Activated CD8-positive, alpha-beta memory T cell treated with anti-CD3 and anti-CD28 coated beads, Interleukin-2, amount 50 U/mL, for 1 hour (primary cell): ENCODE data around the gene SPATS2L.

Experiments
- DNase-seq: peaks from one replicate; pipeline ENCODE4 v3.0.0-alpha.2; 2020; ENCODE audit errors: extremely low read depth

The SPATS2L gene, protein sequence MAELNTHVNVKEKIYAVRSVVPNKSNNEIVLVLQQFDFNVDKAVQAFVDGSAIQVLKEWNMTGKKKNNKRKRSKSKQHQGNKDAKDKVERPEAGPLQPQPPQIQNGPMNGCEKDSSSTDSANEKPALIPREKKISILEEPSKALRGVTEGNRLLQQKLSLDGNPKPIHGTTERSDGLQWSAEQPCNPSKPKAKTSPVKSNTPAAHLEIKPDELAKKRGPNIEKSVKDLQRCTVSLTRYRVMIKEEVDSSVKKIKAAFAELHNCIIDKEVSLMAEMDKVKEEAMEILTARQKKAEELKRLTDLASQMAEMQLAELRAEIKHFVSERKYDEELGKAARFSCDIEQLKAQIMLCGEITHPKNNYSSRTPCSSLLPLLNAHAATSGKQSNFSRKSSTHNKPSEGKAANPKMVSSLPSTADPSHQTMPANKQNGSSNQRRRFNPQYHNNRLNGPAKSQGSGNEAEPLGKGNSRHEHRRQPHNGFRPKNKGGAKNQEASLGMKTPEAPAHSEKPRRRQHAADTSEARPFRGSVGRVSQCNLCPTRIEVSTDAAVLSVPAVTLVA

DNA sequence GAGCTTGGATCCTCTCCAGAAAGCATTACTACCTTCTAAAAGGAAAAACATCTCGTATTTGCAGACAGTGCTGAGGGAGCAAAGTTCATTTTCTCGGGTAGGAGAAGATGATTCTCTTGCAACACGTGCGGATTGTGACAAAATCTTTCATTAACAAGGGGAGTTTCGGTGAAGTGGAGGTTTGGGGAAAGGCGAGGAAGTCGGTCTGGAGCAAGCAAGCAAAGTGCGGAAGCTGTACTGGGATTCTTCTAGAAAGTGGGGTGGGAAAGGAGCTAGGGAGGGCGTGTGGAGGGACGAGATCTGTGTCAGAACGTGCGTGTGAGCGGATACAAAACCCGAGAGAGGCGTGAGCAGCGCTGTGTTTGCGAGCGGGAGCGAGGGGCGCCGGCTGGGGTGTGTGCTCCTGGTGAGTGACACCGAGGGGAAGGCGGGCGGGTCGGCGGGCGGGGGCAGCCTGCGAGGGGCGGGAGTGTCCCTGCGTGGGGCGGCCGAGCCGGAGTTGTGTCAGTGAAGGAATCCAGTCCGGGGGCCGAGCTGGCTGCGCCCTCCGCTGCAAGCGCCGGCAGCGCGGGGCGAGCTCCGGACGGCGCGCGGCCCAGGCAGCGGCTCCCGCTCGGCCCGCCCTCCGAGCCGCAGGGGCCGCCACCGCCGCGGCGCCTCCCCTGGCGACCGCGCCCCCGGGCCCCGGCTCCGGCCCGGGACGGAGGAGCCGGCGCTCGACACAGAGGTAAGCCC lies at the start of gene SPATS2L:
Gene SPATS2L (plus strand): TSS at position 498 of the 735 bp plus-strand sequence. CDS start 82,552 bp downstream, outside the sequence.
- DNase-seq, result no peak

DNA sequence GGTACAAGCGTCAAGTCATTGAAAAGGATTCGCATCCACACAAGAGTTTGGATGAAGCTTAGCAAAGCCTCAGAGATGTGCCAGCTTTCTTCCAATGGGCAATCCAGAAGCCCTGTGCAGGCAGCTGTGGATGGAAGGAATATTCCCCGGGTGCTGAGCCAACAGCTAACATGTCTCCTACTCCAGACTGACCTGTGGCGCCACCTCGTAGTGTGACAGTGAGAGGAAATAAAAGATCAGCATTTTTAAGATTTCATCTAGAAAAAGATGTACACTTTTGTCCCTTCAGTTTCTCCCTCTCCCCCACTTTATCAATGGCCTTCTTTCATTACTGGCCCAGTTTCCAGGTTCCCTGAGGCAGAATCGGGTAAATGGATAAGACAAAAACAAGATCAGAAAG lies 48.9 kb upstream of the SPATS2L start:
- DNase-seq, result no peak

DNA sequence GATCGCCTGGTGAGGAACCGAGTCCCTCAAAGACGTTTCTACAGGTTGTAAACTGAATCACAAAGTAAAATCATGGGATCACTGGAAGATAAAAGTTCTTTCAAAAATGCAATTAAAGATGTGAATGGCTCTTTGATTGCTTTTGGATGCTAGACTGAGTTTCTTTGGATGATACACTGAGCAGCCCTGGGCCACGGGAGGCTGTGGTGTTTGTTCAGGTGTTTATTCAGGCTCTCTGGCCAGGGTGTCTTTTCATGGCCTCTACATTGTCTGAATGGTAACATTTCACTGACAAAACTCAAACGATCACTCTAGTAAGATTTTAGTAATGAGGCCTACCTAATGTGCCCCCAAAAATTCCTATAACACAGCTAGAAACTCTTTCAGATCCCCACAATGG lies 48.4 kb upstream of the SPATS2L start:
- no peak for DNase-seq

GRCh38 chr2:200258881-200259576 lies 47.5 kb upstream of the SPATS2L start:
- DNase-seq, result no peak

DNA sequence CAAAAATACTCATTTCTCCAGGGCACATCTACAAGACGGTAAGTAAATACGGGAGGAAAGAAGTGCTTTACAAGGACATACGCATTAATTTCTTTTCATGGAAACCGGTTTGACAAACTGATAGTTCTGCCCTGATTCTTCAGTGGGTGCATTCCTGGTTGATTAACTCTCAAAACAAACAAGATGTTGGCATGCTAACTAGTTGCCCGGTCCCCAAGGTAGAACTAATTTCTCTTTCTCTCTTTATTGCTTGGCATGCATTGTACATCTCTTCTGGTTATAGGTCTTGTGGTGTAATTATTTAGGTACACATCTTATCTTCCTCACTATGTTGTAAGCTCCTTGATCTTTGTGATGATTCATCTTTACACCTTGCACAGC lies 46.9 kb upstream of the SPATS2L start:
- DNase-seq, result no peak

DNA sequence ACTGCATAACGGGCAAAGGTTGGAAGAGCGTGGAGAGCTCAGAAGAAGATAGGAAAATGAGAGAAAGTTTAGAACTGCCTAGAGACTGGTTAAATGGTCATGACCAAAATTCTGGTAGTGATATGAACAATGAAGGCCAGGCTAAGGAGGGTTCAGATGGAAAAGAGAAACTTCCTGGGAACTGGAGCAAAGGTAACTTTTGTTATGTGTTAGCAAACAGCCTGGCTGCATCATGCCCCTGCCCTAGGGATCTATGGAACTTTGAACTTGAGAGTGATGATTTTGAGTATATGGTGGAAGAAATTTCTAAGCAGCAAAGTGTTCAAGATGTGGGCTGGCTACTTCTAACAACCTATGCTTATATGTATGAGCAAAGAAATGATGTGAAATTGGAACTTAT lies 44.4 kb upstream of the SPATS2L start:
- no peak for DNase-seq

DNA sequence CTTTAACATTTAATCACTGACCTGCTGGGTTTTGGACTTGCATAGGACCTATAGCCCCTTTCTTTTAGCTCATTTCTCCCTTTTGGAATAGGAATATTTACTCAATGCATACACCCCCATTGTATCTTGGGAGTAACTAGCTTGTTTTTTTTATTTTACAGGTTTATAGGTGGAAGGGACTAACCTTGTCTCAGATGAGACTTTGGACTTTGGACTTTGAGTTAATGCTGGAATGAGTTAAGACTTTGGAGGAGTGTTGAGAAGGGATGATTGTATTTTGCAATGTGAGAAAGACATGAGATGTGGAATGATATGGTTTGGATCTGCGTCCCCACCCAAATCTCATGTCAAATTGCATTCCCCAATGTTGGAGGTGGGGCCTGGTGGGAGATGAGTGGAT lies 43.2 kb upstream of the SPATS2L start:
- no peak for DNase-seq

DNA sequence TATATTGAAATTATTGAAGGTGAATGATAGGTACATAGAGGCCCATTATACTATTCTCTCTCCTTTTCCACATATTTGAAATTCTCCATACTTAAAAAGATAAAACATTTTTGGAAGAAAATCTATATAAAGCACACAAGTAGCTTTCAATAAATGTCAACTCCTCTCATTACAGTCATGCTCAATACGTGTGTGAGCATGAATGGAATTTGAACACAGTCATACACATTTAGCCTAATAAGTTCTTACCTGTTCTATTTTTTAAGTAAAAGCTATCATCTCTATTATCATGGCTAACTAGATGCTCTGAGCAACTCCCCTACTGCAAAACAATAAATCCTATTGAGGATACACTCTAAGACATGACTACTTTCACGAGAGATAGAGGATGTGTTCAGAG lies 41.9 kb upstream of the SPATS2L start:
- no peak for DNase-seq

DNA sequence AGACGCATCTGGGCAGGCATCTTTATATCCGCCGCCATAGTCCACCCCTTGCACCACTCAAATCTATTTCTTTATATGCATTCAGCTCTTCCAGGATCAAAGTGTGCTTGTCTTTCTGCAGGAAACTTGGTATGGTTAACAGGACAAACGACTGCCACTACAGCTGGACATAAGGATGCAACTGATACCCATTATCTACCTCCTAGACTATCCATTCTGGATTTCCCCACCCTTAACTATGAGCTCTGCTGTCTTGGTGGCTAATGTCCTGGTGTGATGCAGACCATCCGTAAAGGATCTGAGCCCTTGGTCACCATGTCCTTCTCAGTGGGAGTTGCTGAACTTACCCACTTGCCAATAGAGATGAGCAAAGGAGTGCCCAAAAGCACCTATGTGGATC lies 40.1 kb upstream of the SPATS2L start:
- DNase-seq, result no peak

GRCh38 chr2:200267350-200267749 lies 39.1 kb upstream of the SPATS2L start:
- DNase-seq, result no peak

- no peak for DNase-seq
Measured at GRCh38 chr2:200270732-200271131, 35.8 kb upstream of the SPATS2L start.

DNA sequence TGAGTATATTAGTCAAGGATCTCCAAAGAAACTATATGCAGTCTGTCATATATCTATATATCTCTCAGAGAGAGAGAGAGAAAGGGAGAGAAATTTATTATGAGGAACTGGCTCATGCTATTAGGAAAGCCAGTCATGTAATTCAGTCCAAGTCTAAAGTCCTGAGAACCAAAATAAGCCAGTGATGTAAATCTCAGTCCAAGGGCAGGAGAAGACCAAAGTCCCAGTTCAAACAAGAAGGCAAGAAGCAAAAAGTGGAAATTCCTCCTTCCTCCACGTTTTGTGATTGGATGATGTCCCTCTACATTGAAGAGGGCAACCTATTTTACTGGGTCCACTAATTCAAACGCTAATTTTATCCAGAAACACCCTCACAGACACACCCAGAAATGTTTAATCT lies 34.2 kb upstream of the SPATS2L start:
- no peak for DNase-seq

GRCh38 chr2:200274116-200275075 lies 32.1 kb upstream of the SPATS2L start:
- no peak for DNase-seq

DNA sequence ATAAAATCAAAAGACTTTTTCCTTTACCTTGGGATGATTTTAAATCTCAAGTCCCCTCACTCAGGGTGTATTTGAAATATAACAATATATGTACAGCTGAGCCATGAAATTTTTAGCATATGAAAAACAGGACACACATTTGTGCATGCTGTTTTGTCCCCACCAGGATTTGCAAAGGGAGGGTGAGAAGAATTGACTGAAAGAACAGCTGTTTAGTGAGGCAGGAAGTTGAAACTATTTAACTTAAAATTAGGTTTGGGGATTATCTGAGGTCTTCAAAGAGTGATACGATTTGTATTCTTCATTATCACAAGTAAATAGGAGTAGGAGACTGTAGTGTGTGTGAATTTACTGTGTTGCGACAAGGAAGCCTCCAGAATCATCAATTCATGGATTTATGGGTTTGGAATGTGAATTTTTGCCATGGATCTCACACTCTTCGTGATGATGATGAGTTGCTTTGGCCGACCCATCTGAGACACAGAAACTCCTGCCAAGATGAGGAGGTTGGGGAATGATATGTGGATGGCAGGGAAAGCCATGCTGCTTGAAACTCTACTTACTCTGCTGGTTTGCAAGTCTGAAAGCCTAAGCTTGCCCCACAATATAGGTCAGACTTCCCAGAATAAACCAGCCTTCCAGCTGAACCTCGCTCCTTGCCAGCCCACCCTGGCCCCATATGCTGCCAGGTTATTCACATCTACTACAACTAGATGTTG lies 31.0 kb upstream of the SPATS2L start:
- DNase-seq, result no peak

DNA sequence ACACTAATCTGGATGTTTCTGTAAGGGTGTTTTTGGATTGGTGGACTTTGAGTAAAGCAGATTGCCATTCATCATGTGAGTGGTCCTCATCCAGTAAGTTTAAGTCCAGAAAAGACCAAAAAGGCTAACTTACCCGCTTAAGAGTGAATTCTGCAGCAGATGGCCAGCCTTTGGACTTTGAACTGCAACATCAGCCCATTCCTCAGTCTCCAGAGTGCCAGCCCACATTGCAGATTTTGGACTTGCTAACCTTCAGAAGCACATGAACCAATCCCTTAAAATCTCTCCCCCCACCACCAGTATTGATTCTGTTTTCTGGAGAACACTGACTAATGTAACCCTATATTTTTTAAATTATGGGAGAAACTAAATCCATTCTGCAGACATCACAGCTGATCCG lies 30.0 kb upstream of the SPATS2L start:
- DNase-seq, result no peak

- DNase-seq, result no peak
Measured at GRCh38 chr2:200278694-200279316, 27.7 kb upstream of the SPATS2L start.

- no peak for DNase-seq
Measured at GRCh38 chr2:200279857-200280256, 26.6 kb upstream of the SPATS2L start.

DNA sequence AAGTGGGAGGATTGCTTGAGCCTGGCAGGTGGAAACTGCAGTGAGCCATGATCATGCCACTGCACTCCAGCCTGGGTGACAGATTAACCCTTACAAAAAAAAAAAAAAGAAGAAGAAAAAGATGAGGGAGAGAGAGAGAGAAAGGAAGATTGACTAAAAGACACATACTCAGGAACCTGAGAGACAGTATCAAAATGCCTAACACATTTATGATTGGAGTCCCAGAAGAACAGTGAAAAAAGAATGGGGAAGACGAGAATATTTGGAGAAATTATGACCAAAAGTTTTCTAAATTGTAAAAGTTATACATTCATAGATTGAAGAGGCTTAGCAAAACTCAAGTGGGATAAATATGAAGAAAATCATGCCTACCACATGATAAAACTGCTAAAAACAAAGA lies 19.9 kb upstream of the SPATS2L start:
- DNase-seq, result no peak

- DNase-seq, result no peak
Measured at GRCh38 chr2:200288670-200289429, 17.6 kb upstream of the SPATS2L start.
